ENCODE measurements around the gene C12orf60. TPM values are rescaled to one million over a fixed set of nuclear protein-coding genes. Genes with fewer than 3 reads are reported as not detected.

The C12orf60 gene
- total RNA-seq, 4 donors from 2014 or later: 0.88 TPM; not detected in 3

DNA sequence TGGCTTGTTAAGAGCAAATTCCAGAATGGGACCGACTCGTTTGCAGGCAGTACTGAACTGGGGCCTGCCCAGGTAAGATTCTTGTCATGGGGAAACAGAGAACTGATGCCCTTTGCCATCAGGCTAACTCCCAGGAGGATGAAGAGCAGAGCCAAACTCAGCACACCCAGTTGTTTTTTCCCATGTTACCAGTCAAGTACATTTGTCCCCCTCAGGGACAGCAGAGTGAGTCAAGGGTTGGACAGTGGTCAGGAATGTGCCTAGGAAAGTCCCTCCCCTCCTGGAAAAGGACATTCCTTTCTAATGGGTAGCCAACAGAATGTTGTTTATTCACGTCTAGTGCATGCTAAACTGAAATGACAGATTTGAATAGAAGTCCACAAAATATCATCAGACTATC is 38.3 kb downstream of the C12orf60 start:
- no peaks in the 10 kb centered on the region for H3K4me1 ChIP-seq
- no peak overlapping the region for H3K4me3 ChIP-seq
- DNase-seq: no peak
- TF ChIP-seq POLR2A (IDR thresholded peaks at IDR 0.05): no peak
- TF ChIP-seq, protein P1, sequence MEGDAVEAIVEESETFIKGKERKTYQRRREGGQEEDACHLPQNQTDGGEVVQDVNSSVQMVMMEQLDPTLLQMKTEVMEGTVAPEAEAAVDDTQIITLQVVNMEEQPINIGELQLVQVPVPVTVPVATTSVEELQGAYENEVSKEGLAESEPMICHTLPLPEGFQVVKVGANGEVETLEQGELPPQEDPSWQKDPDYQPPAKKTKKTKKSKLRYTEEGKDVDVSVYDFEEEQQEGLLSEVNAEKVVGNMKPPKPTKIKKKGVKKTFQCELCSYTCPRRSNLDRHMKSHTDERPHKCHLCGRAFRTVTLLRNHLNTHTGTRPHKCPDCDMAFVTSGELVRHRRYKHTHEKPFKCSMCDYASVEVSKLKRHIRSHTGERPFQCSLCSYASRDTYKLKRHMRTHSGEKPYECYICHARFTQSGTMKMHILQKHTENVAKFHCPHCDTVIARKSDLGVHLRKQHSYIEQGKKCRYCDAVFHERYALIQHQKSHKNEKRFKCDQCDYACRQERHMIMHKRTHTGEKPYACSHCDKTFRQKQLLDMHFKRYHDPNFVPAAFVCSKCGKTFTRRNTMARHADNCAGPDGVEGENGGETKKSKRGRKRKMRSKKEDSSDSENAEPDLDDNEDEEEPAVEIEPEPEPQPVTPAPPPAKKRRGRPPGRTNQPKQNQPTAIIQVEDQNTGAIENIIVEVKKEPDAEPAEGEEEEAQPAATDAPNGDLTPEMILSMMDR (IDR thresholded peaks at IDR 0.05): no peak
- no peaks in the 10 kb centered on the region for H3K9me3 ChIP-seq
- no peaks in the 10 kb centered on the region for H3K27me3 ChIP-seq
- no peaks in the 10 kb centered on the region for H3K36me3 ChIP-seq
- peak overlapping the region in 2 of 4 donors; percentile 27 to 41 for H3K27ac ChIP-seq

DNA sequence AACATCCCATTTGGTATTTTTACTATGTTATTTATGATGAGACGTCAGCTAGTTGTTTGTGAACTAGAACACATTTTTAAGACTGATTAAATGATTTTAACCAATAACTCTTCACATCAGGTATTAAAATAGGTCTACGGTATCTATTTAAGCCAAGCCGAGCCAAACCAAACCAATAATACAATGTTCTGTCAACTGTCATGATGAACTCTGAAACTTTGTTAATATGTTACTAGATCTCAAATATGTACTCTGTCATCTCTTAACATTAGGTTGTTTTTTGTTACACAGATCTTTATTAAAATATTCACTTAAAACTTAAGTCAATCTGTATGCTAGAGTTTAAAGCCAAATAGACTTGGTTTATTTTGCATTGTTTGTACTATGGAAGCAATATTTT is 38.8 kb downstream of the C12orf60 start:
- Histone ChIP-seq H3K9me3 (no peaks in the 10 kb centered on the region), H3K4me1 (no peaks in the 10 kb centered on the region), H3K4me3 (peak overlapping the region in 1 of 4 donors; percentile 7), H3K27ac (peak overlapping the region in 1 of 4 donors; percentile 41), H3K36me3 (no peaks in the 10 kb centered on the region), H3K27me3 (no peaks in the 10 kb centered on the region)
- no peak for TF ChIP-seq POLR2A (IDR thresholded peaks at IDR 0.05)
- TF ChIP-seq, protein P1 (IDR thresholded peaks at IDR 0.05): no peak
- DNase-seq: no peak

DNA sequence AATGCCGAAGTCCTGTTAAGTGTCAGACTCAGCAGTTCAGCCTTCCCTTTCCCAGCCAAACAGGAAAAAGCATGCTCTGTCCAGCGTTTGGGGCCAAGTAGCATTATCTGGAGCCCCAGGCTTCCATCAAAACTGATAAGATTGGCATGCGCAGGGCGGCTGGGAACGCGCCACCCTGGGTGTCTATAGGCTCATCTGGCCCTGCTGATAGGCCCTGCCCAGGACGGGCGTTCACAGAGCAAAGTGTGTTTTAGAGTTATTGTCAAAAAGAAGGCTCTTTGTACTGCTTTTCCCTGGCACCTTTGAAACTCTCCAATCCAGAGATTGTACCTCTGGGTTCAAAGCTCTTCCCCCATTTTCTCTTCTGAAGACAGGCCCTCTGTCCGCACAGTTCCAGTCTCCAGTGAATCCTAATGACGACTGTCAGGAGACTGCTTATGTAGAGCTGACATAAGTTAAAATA is 40.0 kb downstream of the C12orf60 start, which contains the start of gene ART4:
TSS of gene ART4 (minus strand) at position 102 of the 463 bp plus-strand sequence. CDS start 413 bp downstream, outside the sequence.
- H3K27ac ChIP-seq: peak within 1 kb of the TSS in 1 of 4 donors; percentile 41
- TF ChIP-seq POLR2A (IDR thresholded peaks at IDR 0.05): no peak
- TF ChIP-seq, protein P1 (IDR thresholded peaks at IDR 0.05): no peak
- H3K4me3 ChIP-seq: no peak within 1 kb of the TSS
- H3K9me3 ChIP-seq: no peaks in the 10 kb centered on the region
- no peaks in the 10 kb centered on the region for H3K36me3 ChIP-seq
- no peaks in the 10 kb centered on the region for H3K27me3 ChIP-seq
- DNase-seq: no peak
- H3K4me1 ChIP-seq: no peaks in the 10 kb centered on the region

DNA sequence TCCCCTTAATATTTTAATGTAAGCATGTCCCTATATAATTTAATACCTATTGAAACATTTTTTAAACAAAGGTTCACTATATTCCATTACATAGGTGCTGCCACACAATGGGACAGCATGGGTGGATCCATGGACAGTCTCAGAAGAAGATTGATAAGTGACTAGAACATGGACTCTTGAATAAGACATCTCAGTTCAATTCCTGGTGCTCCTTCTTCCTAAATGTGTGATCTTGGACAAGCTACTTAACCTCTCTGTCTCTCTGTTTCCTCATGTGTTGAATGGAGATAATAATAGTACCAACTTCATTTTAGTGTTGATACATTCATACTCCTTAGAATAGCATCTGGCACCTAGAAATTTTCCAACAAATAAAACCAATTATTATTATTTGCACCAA is 40.9 kb downstream of the C12orf60 start:
- Histone ChIP-seq H3K9me3 (no peaks in the 10 kb centered on the region), H3K27ac (no peak overlapping the region), H3K4me1 (no peaks in the 10 kb centered on the region), H3K36me3 (no peaks in the 10 kb centered on the region), H3K27me3 (no peaks in the 10 kb centered on the region), H3K4me3 (no peak overlapping the region)
- no peak for TF ChIP-seq POLR2A (IDR thresholded peaks at IDR 0.05)
- TF ChIP-seq, protein P1 (IDR thresholded peaks at IDR 0.05): no peak
- DNase-seq: no peak

DNA sequence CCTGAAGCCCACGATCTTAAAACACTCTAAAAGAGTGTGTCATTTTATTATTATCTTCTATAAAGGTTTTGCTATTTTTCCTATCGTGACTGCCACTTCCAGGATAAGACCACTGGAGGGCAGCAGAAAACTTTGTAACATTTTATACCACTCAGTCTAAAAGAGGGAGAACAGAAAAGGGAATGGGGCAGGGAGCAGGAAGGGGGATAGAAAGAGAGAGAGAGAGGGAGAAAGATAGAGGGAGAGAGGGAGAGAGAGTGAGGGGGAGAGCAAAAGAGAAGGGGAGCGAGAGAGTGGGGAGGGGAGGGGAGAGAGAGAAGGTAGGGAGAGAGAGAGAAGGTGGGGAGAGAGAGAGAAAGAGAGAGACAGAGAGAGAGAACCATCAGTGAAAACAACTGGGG is 41.9 kb downstream of the C12orf60 start:
- TF ChIP-seq POLR2A (IDR thresholded peaks at IDR 0.05): no peak
- TF ChIP-seq, protein P1 (IDR thresholded peaks at IDR 0.05): peak; percentile 54 to 90 (median 76)
- no peaks in the 10 kb centered on the region for H3K9me3 ChIP-seq
- H3K27me3 ChIP-seq: no peaks in the 10 kb centered on the region
- no peak overlapping the region for H3K4me3 ChIP-seq
- no peak overlapping the region for H3K27ac ChIP-seq
- no peaks in the 10 kb centered on the region for H3K36me3 ChIP-seq
- peak in 2 of 3 donors; percentile 33 to 75 for DNase-seq
- H3K4me1 ChIP-seq: no peaks in the 10 kb centered on the region
